Psoas muscle (tissue), 8 donors: ENCODE data around the gene DNAH8. TPM values are rescaled to one million over a fixed set of nuclear protein-coding genes. Genes with fewer than 3 reads are reported as not detected.
"Not testable (repeated sequence)": the region's sequence is repeated elsewhere in the genome, so short reads cannot be mapped to it uniquely, and the experiment has no call there.

Experiments used
- ATAC-seq, 4 donors: fragments of 200-7000 bp; cut with Tn5 transposase; one replicate each; pipeline ENCODE4 v1.9.1; 2020; ENCODE audit warnings: moderate library complexity in 3 of 4, mild to moderate bottlenecking in 2 of 4
- DNase-seq, 2 donors: peaks; one replicate each; pipeline ENCODE4 v3.0.0-alpha.2; 2020
- H3K27ac ChIP-seq: fragments of 200-600 bp; one replicate; pipeline ENCODE4 v1.8.0; 2022
- H3K27me3 ChIP-seq, 3 donors: fragments of 200-600 bp in 1 of 3; one replicate each; pipeline versions ENCODE4 v1.6.1 to v1.8.0; 2013 to 2022; ENCODE audit warnings: low read length in 2 of 3, mild to moderate bottlenecking in 2 of 3, moderate library complexity in 1 of 3; ENCODE audit not compliant: insufficient read depth in 3 of 3
- H3K36me3 ChIP-seq, 2 donors: fragments of 200-600 bp in 1 of 2; one replicate each; pipeline versions ENCODE4 v1.6.1 to v1.8.0; 2013 to 2022; ENCODE audit warnings: low read depth in 1 of 2, mild to moderate bottlenecking in 1 of 2, moderate library complexity in 1 of 2; ENCODE audit not compliant: insufficient read depth in 1 of 2
- H3K4me1 ChIP-seq: fragments of 200-600 bp; one replicate; pipeline ENCODE4 v1.8.0; 2022
- H3K4me3 ChIP-seq: fragments of 200-600 bp; one replicate; pipeline ENCODE4 v1.8.0; 2022; ENCODE audit warnings: mild to moderate bottlenecking
- H3K9me3 ChIP-seq: fragments of 200-600 bp; one replicate; pipeline ENCODE4 v1.8.0; 2022
- WGBS, 3 donors: extraction: QIAGEN DNeasy Blood & Tissue Kit; methylation state at CpG; one replicate each; pipeline versions ENCODE4 v1.1.6 to v1.1.7; 2013; 5-methylcytosine and 5-hydroxymethylcytosine counted together
- intact Hi-C, 2 donors: fragments of 100-400 bp; cut with DNase I; formaldehyde crosslinking; loops; one replicate each; pipeline versions ENCODE4 v1.11.0 to v1.14.2; 2022
- polyA plus RNA-seq, 3 donors: library from polyadenylated mRNA; stranded (reverse); fragments of 200-250 nt; gene quantifications; one replicate each; pipeline ENCODE4 v1.2.3, GENCODE V29; 2013
- total RNA-seq, 4 donors: library from RNA; stranded (reverse); fragmentation: NEBNext Ultra II Directional in 2 of 4; extraction: Animal tissue kit (Norgen Biotek cat#: 25700) in 2 of 4; gene quantifications; one replicate each; pipeline versions ENCODE4 v1.2.1 to v1.2.4, GENCODE V29; 2021 to 2023
- TF ChIP-seq, protein P1 (sequence below): fragments of 200-600 bp; IDR thresholded peaks from one replicate; pipeline ENCODE4 v1.8.0; 2022; ENCODE audit warnings: antibody characterized with exemption
- donor health status: healthy with polysubstance abuse.
- donor health status: DM: no; HTN: no; CAD: no; lungs with moderate emphysema.
- donor health status: Bipolar disorder and iron deficiency.
- donor health status: healthy.
- donor health status: DM: yes; HTN: yes; CAD: no.
- donor health status: DM: no; HTN: no; CAD: no.
- donor health status: DM: no; HTN: no; CAD: no.
- donor health status: DM: yes; HTN: yes; CAD: no.

Gene DNAH8
- total and polyA plus RNA-seq, 7 donors = 0.02 TPM; not detected in 6

DNA sequence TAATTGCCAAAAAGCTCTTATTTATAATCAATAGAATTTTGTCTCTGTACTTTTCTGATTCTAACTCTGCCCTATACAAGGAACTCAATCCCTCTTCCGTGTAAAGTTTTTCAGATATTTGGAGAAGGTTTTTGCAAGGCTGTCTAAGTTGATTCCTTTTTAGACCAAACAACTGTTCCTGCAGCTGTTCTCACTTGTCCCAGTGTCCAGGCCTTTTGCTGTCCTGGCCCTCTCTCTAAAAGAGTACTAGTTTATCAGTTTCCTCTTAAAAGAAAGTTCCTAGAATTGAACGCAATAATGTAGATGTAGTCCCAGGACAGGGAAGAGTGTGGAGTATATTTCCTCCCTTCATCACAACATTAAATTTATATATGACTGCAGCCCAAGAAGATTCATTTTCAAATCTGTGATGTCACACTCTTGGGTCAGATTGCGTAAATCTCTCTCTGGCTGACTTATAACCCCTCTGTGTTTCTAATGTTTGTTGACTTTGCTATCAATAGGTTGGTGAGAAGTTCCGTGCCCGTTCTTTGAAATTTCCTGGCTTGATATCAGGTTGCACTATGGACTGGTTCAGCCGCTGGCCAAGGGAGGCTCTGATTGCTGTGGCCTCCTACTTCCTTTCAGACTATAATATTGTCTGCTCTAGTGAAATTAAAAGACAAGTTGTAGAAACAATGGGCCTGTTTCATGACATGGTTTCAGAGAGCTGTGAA, 194.1 kb downstream of the DNAH8 start:
- WGBS, 3 donors = 27 to 37% (median 34%) methylated on average over 6 of the region's 6 CpGs

DNA sequence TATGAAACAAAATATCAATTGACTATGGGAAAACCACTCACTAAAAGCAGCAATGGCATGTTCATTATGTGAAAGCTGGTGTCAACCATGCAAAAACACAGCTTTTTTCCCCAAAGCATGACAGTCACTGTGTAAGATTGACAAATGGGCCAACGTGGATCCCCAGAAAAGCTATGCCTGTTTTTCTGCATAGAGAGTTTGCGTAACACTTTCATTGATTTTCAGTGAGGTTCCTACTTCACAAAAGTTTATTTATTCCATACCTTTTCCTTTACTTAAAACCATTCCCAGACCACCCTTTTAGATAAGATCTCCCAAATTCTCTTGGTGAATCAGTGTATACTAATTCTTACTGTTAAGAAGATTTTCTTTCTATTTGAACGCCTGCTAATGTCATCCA, 195.1 kb downstream of the DNAH8 start:
- intact Hi-C loops = no loop called here
- H3K4me3 ChIP-seq = no peak overlapping the region
- ATAC-seq (no peak), DNase-seq (no peak)
- 65 to 88% (median 83%) methylated on average over 3 of the region's 3 CpGs for WGBS, 3 donors
- H3K4me1 ChIP-seq = no peaks in the 10 kb centered on the region
- no peaks in the 10 kb centered on the region for H3K9me3 ChIP-seq
- peaks cover 0 to 8% (median 0%) of the 10 kb centered on the region in 3 donors for H3K27me3 ChIP-seq
- no peaks in the 10 kb centered on the region for H3K36me3 ChIP-seq
- H3K27ac ChIP-seq = no peak overlapping the region
- TF ChIP-seq, protein P1, sequence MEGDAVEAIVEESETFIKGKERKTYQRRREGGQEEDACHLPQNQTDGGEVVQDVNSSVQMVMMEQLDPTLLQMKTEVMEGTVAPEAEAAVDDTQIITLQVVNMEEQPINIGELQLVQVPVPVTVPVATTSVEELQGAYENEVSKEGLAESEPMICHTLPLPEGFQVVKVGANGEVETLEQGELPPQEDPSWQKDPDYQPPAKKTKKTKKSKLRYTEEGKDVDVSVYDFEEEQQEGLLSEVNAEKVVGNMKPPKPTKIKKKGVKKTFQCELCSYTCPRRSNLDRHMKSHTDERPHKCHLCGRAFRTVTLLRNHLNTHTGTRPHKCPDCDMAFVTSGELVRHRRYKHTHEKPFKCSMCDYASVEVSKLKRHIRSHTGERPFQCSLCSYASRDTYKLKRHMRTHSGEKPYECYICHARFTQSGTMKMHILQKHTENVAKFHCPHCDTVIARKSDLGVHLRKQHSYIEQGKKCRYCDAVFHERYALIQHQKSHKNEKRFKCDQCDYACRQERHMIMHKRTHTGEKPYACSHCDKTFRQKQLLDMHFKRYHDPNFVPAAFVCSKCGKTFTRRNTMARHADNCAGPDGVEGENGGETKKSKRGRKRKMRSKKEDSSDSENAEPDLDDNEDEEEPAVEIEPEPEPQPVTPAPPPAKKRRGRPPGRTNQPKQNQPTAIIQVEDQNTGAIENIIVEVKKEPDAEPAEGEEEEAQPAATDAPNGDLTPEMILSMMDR = no peak

More for the DNA sequence above, 194.1 kb downstream of the DNAH8 start:
- no peak overlapping the region for H3K27ac ChIP-seq
- H3K4me1 ChIP-seq = no peaks in the 10 kb centered on the region
- ATAC-seq = no peak
- peaks cover 0 to 8% (median 0%) of the 10 kb centered on the region in 3 donors for H3K27me3 ChIP-seq
- intact Hi-C loops = no loop called here
- no peaks in the 10 kb centered on the region for H3K36me3 ChIP-seq
- H3K9me3 ChIP-seq = no peaks in the 10 kb centered on the region
- H3K4me3 ChIP-seq = no peak overlapping the region
- TF ChIP-seq, protein P1 = no peak
- no peak for DNase-seq

DNA sequence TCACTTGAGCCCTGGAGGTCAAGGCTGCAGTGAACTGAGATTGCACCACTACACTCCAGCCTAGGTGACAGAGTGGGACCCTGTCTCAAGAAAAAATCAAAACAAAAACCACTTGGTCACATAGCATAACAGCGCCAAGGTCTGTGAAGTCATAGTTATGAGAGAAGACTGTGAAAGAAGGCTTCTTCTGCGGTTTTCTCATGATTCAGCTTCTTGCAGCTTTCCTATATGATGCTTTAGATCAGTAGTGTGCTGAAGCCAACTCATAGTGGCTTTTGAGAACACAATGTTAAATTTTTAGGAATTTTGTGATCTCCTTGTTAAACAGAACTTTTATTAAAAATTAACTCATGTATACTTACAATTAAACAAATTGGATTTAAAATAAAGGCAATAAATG, 197.3 kb downstream of the DNAH8 start:
- intact Hi-C loops = no loop called here
- Histone ChIP-seq H3K4me1 (no peaks in the 10 kb centered on the region), H3K9me3 (no peaks in the 10 kb centered on the region), H3K27ac (no peak overlapping the region), H3K36me3 (no peaks in the 10 kb centered on the region), H3K27me3 (no peaks in the 10 kb centered on the region), H3K4me3 (no peak overlapping the region)
- ATAC-seq (no peak), DNase-seq (no peak)
- 91 to 94% (median 92%) methylated on average over 2 of the region's 2 CpGs for WGBS, 3 donors
- TF ChIP-seq, protein P1 = no peak

DNA sequence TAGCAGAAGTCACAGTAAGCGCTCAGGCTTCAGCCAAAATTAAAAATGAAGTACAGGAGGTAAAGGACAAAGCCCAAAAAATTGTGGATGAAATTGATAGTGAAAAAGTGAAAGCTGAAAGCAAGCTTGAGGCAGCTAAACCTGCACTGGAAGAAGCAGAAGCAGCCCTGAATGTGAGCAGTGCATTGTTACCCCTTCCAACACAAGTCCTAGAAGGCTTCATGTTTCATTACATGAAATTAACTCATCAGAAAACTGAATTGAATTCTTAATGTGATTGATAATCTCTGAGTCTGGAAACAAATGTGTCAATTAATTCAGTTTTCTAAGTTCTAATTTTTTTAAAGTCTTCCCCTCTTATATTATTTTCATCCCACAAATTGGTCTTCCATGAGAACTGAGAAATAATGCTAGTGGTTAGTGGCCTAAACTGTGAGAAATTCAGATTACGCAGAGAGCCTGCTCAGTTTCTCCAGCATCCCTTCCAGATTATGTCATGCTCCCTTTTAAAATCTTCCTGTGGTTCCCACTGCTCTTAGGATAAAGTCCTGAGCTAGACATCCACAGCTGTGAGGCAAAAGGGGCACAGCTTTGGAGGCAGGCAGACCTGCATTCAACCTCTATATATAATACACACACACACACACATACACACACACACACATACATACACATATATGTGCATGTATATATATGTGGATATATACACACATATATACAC, 200.3 kb downstream of the DNAH8 start:
- TF ChIP-seq, protein P1 = no peak
- no peak for ATAC-seq
- DNase-seq = no peak
- Histone ChIP-seq H3K4me3 (no peak overlapping the region), H3K9me3 (no peaks in the 10 kb centered on the region), H3K27ac (no peak overlapping the region), H3K4me1 (no peaks in the 10 kb centered on the region), H3K27me3 (no peaks in the 10 kb centered on the region), H3K36me3 (no peaks in the 10 kb centered on the region)
- intact Hi-C loops = no loop called here
- WGBS, 3 donors = 75 to 85% (median 81%) methylated on average over 2 of the region's 2 CpGs

DNA sequence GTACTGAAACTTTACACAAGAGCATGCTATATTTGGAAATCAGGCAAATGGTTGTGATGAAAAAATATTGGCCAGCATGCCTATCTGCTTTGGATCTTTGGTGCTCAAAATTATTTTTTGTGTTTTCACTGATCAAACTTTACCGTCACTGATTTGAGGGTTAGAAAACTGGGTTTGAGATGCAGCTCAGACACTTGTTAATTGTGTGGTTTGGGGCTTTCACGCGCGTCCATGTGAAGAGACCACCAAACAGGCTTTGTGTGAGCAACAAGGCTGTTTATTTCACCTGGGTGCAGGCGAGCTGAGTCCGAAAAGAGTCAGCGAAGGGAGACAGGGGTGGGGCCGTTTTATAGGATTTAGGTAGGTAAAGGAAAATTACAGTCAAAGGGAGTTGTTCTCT, 206.4 kb downstream of the DNAH8 start:
- H3K27me3 ChIP-seq, H3K4me3 ChIP-seq, ATAC-seq, H3K4me1 ChIP-seq, H3K9me3 ChIP-seq, H3K27ac ChIP-seq, intact Hi-C loops, H3K36me3 ChIP-seq, DNase-seq: not testable (repeated sequence)
- WGBS, 3 donors = 68 to 76% (median 70%) methylated on average over 8 of the region's 8 CpGs
